OCI-LY1 (cell line): Measurements from ENCODE around the gene TEAD1.

Experiments used
- H2AFZ ChIP-seq: fragments of 200-600 bp; sonication (generic), shearing (Covaris generic); 2 replicates; pipeline ENCODE4 v1.6.0; 2014; ENCODE audit warnings: antibody characterized with exemption, mild to moderate bottlenecking, low read length
- H3F3A ChIP-seq: fragments of 200-600 bp; sonication (generic), shearing (Covaris generic); 2 replicates; pipeline ENCODE4 v1.6.0; 2014; ENCODE audit warnings: mild to moderate bottlenecking, antibody characterized with exemption, low read length, moderate library complexity; ENCODE audit not compliant: insufficient read depth
- H3K27ac ChIP-seq: fragments of 200-600 bp; sonication (generic); 2 replicates; pipeline ENCODE4 v1.5.1; 2014; ENCODE audit warnings: low read length, mixed run types, mild to moderate bottlenecking, low read depth; ENCODE audit not compliant: poor library complexity, severe bottlenecking
- H3K27me3 ChIP-seq: fragments of 200-600 bp; sonication (generic); 2 replicates; pipeline ENCODE4 v1.6.0; 2014; ENCODE audit warnings: antibody characterized with exemption, mild to moderate bottlenecking, low read length, moderate library complexity; ENCODE audit not compliant: insufficient read depth
- H3K36me3 ChIP-seq: fragments of 200-600 bp; sonication (generic); 2 replicates; pipeline ENCODE4 v1.6.1; 2014; ENCODE audit warnings: mild to moderate bottlenecking, antibody characterized with exemption, low read length, moderate library complexity, mixed read lengths; ENCODE audit not compliant: insufficient read depth
- H3K4me1 ChIP-seq: fragments of 200-600 bp; sonication (generic); 2 replicates; pipeline ENCODE4 v1.5.1; 2014; ENCODE audit warnings: mild to moderate bottlenecking, low read length, moderate library complexity; ENCODE audit not compliant: insufficient read depth, severe bottlenecking
- H3K4me2 ChIP-seq: fragments of 200-600 bp; sonication (generic), shearing (Covaris generic); 2 replicates; pipeline ENCODE4 v1.6.1; 2014; ENCODE audit warnings: low read length
- H3K4me3 ChIP-seq: fragments of 200-600 bp; sonication (generic); 2 replicates; pipeline ENCODE4 v1.5.1; 2014; ENCODE audit warnings: low read length, low read depth, mild to moderate bottlenecking, mixed read lengths; ENCODE audit not compliant: poor library complexity, severe bottlenecking
- H3K79me2 ChIP-seq: fragments of 200-600 bp; shearing (Covaris generic); 2 replicates; pipeline ENCODE4 v1.6.1; 2016; ENCODE audit warnings: mixed run types, low read length, mixed read lengths; ENCODE audit not compliant: insufficient read depth
- H3K9ac ChIP-seq: fragments of 200-600 bp; sonication (generic), shearing (Covaris generic); 2 replicates; pipeline ENCODE4 v1.6.1; 2014; ENCODE audit warnings: mild to moderate bottlenecking, low read length, mixed read lengths
- H3K9me2 ChIP-seq: fragments of 200-600 bp; sonication (generic), shearing (Covaris generic); 2 replicates; pipeline ENCODE4 v1.6.1; 2014; ENCODE audit warnings: low read depth, mild to moderate bottlenecking, low read length, mixed read lengths
- H3K9me3 ChIP-seq: fragments of 200-600 bp; shearing (Covaris generic); 2 replicates; pipeline ENCODE4 v1.6.1; 2014; ENCODE audit warnings: low read length, mixed read lengths
- H4K20me1 ChIP-seq: fragments of 200-600 bp; sonication (generic), shearing (Covaris generic); 2 replicates; pipeline ENCODE4 v1.6.0; 2016; ENCODE audit warnings: mild to moderate bottlenecking, low read length; ENCODE audit not compliant: insufficient read depth
- EZH2 ChIP-seq: fragments of 200-600 bp; sonication (generic), shearing (Covaris generic); IDR thresholded peaks from 2 replicates; pipeline ENCODE4 v1.8.0; 2017; ENCODE audit warnings: borderline replicate concordance, mixed run types, mild to moderate bottlenecking, antibody characterized with exemption, low read length, moderate library complexity, mixed read lengths
- TF ChIP-seq, protein P1 (sequence below): fragments of 200-600 bp; sonication (generic), shearing (Covaris generic); IDR thresholded peaks from 2 replicates; pipeline ENCODE4 v1.5.1; 2017; ENCODE audit warnings: mild to moderate bottlenecking, antibody characterized with exemption, low read length, moderate library complexity, mixed read lengths

Gene TEAD1

DNA sequence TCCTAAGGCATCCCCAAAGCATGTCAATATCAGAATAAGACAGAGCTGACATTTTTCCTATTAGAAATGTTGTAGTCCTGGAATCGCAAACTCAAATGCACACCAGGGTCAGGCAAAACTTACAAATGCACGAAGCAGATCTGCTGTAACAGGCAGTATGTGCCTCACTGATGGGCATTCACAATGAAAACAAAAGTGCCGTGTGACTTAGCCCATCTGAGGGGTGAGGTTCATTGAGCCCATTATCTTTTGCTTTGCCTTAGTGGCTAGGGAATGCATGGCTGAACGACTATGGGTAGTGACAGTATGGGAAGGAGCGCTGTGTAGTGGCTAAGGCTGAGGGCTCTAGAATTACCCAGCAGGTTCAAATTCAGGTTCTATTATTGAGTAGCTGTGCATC lies 291.8 kb downstream of the TEAD1 start:
- no peak overlapping the region for H2AFZ ChIP-seq
- no peaks in the 10 kb centered on the region for H3K27me3 ChIP-seq
- H3K27ac ChIP-seq = no peak overlapping the region
- H3K4me3 ChIP-seq = no peak overlapping the region
- no peak overlapping the region for H3K4me2 ChIP-seq
- no peaks in the 10 kb centered on the region for H3K9me3 ChIP-seq
- H3K9me2 ChIP-seq = no peaks in the 10 kb centered on the region
- no peak overlapping the region for H3K9ac ChIP-seq
- H3K79me2 ChIP-seq = no peaks in the 10 kb centered on the region
- H3K4me1 ChIP-seq = no peaks in the 10 kb centered on the region
- TF ChIP-seq, protein P1, sequence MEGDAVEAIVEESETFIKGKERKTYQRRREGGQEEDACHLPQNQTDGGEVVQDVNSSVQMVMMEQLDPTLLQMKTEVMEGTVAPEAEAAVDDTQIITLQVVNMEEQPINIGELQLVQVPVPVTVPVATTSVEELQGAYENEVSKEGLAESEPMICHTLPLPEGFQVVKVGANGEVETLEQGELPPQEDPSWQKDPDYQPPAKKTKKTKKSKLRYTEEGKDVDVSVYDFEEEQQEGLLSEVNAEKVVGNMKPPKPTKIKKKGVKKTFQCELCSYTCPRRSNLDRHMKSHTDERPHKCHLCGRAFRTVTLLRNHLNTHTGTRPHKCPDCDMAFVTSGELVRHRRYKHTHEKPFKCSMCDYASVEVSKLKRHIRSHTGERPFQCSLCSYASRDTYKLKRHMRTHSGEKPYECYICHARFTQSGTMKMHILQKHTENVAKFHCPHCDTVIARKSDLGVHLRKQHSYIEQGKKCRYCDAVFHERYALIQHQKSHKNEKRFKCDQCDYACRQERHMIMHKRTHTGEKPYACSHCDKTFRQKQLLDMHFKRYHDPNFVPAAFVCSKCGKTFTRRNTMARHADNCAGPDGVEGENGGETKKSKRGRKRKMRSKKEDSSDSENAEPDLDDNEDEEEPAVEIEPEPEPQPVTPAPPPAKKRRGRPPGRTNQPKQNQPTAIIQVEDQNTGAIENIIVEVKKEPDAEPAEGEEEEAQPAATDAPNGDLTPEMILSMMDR = no peak
- no peak for TF ChIP-seq EZH2
- no peaks in the 10 kb centered on the region for H3K36me3 ChIP-seq
- H4K20me1 ChIP-seq = no peaks in the 10 kb centered on the region
- no peaks in the 10 kb centered on the region for H3F3A ChIP-seq

DNA sequence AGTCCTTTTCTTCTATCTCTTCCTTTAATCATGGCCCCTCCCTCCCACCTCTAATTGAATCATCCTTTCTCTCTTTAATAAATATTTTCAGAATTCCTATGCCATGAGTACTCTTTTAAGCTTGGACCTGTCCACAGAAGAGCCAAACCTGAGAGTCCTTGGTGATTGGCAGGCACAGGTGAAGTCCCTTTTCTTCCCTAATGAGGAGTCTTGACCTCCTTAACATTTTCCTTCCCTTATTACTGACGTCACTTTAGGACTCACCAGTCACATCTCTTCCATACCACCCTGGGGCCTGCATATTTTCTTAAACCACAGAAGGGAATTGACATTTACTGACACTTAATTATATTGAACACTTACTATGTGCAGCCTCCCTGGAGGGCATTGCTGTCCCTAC lies 293.9 kb downstream of the TEAD1 start:
- Histone ChIP-seq H3K9me2 (no peaks in the 10 kb centered on the region), H3K27ac (no peak overlapping the region), H3K4me2 (no peak overlapping the region), H3K4me3 (no peak overlapping the region), H3K36me3 (no peaks in the 10 kb centered on the region), H3K27me3 (no peaks in the 10 kb centered on the region), H3K79me2 (no peaks in the 10 kb centered on the region), H3K9me3 (no peaks in the 10 kb centered on the region), H4K20me1 (no peaks in the 10 kb centered on the region), H3F3A (no peaks in the 10 kb centered on the region), H3K9ac (no peak overlapping the region), H2AFZ (no peak overlapping the region), H3K4me1 (no peaks in the 10 kb centered on the region)
- TF ChIP-seq, protein P1 = no peak
- no peak for TF ChIP-seq EZH2

DNA sequence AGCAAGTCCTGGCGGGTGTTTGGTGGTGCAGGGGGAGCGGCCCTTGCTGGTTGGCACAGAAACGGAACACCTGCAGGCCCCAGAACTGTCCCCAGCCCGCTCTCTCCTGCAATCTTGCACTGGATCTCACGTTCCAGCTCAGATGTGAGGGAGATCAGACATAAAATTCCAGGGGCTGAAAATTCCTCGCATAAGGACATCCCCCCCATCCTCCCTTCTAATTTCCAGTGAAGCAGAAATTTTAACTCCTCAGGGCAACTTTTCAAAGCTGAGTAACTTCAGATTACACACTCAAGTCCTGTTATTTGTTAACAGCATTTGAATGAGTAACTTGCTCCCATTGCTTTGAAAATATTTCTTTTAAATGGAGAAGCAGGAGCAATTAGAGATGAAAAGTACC lies 294.6 kb downstream of the TEAD1 start:
- Histone ChIP-seq H3K9ac (no peak overlapping the region), H3K27ac (no peak overlapping the region), H2AFZ (no peak overlapping the region), H3K4me2 (no peak overlapping the region), H3K4me1 (no peaks in the 10 kb centered on the region), H3K4me3 (no peak overlapping the region), H3K27me3 (no peaks in the 10 kb centered on the region), H3K9me2 (no peaks in the 10 kb centered on the region), H3K79me2 (no peaks in the 10 kb centered on the region), H3K9me3 (no peaks in the 10 kb centered on the region), H4K20me1 (no peaks in the 10 kb centered on the region), H3F3A (no peaks in the 10 kb centered on the region), H3K36me3 (no peaks in the 10 kb centered on the region)
- TF ChIP-seq, protein P1 = no peak
- no peak for TF ChIP-seq EZH2
